Suppressor macrophage treated with lipopolysaccharide for 4 hours (primary cell): Measurements from ENCODE around the gene CD82.

Experiments
- DNase-seq: peaks from one replicate; pipeline ENCODE4 v3.0.0-alpha.2; 2020

CD82 gene

DNA sequence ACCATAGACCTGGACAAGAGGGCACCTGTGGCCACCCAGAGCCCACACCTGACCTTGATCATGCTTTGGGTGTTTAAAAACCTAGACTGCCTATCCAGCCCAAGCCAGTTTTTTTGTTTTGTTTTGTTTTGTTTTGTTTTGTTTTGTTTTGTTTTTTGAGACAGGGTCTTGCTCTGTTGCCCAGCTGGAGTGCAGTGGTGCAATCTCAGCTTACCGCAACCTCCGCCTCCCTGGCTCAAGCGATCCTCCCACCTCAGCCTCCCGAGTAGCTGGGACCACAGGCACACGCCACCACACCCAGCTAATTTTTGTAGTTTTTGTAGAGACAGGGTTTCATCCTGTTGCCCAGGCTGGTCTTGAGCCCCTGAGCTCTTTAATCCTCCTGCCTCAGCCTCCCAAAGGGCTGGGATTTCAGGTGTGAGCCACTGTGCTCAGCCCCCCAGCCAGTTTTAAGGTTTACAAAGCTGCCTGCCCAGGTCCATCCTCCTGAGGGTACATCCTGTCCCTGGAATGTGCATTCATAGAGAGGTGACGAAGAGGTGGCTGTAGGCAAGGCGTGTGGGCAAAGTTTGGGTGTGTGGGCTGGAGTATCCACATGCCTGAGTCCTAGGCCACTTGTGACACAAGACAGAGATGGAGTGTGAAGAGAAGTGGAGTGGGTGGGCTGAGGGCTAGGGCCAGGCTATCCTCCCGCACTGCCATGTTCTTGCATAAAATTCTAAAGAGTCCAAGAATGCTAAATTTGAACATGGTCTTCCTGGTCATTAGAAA, 3.3 kb upstream of the CD82 start:
- DNase-seq: no peak

DNA sequence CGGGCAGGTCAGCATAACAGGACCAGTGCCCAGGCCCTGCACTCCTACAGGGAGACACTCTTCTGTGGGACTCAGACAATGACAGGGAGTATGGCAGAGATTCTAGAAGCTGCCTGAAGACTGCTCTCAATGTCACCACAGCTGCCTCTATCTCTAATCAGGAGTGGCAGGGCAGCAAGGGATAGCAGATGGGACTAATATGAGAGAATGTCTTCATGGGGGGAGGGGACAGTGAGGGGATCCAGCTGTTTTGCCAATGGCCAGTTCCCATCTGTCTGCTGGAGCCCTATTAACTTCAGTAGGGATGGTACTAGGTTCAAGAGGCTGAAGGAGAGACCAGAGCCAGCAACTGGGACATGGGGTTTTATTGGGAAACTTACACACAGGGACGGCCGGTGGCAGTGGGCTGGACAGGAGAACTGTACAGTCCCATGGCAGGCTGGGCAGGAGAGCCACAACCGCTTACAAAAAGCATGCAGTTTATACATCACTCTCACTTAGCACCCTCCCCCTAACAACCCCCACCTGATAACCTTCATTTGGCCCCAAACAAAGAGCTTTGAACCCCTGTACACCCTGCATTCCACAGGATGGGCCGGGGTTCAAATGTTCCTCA, 2.5 kb upstream of the CD82 start:
- DNase-seq: no peak

DNA sequence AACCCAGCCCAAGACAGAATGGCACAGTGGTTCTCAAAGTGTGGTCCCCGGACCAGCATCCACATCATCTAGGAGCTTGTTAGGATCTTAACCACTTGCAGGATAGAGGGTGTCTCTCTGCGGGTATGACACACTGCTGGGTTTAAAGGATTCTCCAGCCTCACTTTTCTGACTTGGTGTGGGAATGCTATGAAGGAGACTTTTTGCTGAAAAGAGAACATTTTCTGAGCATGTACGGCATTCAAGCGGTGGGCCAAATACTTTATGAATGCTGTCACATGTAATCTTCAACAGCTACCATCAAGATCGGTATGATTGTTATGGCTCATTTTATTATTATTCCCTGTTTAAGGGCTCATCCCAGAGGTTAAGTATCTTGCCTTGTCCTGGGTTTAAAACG, 1.8 kb upstream of the CD82 start:
- DNase-seq: no peak

DNA sequence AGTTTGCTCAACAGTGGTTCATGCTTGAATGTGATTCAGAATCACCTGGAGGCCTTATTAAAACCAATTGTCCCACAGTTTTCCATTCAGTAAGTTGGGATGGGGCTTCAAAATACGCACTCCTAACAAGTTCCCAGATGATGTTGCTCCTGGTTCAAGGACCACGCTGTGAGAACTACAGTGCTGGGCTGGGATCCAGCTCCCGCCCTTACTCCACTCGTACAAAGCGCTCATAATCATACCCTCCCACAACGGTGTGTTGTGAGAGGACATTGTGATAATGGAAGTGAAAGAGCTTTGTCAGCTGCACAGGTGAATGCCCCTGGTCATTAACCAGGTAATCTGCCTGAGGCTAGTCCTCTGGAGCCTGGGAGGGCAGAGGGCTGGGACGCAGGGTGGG, 1.3 kb upstream of the CD82 start:
- no peak for DNase-seq

DNA sequence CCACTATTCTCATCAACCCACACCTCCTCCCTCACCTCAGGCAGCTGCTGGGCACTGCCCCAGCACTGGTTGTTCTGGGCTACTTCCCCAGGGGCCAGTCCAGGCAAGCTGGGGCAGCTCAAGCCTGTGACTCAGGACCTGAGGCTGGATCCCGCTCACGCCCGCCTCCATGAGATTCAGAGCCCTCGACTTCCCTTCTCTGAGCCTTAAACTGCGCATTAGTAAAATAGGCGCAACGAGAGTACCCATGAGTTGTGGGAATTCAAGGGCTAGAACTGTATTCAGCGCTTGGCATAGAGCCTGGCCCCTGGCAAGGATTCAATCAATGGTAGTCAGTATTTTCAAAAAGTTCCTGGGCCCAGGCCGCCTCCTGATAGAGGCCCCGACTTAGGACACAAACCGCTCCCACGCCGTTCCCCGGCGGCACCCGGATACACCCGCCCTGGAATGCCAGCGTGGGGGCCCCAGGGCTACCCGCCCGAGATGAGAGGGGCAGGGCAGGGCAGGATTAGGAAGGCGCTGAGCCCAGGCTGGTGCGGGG, 723 bp upstream of the CD82 start:
- DNase-seq: peak; percentile 94

DNA sequence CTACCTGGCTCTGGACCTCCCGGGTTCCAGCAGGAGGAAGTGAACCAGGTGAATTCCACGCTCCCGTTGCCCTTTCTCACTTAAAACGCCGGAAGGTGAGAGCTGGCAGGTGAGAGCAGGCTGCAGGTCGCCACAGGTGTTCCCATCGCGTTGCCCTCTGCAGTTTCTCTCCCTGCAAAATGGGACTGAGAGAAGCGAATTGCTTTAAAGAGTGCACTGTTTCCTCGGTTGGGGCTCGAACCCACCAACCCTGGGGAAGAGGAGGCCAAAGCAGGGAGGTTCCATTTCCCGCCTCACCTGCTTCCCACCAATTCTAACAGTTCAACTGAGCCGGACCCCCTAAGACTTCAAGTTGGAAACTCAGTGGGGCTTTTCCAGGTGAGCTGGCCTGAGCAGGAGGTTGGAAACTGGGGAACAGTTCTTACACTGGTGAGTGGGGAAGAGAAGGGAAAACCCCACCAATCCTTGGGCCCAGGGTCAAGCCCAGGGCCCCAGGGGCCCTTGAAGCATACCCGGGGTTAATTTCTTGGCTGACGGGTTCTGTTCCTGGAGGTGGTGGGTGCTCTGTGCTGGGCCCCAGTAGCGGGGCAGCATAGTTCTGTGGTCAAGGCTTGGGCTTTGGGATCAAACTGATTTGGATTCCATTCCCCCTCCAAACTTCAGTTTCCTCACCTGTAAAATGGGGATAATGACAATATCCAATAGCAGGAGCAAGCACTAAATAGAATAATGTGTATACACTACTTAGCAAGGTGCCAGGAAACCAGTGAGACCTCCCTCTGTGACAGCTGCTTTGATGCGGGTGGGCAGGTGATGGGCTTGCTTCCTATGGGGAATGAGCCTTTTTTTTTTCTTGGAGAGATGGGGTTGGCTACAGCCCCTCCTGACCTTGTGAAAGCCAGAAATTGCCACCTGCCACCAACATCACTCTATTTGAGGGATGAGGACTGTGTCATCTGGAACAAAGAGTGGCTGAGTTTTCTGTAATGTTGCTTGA, 788 bp downstream of the CD82 start:
- no peak for DNase-seq

DNA sequence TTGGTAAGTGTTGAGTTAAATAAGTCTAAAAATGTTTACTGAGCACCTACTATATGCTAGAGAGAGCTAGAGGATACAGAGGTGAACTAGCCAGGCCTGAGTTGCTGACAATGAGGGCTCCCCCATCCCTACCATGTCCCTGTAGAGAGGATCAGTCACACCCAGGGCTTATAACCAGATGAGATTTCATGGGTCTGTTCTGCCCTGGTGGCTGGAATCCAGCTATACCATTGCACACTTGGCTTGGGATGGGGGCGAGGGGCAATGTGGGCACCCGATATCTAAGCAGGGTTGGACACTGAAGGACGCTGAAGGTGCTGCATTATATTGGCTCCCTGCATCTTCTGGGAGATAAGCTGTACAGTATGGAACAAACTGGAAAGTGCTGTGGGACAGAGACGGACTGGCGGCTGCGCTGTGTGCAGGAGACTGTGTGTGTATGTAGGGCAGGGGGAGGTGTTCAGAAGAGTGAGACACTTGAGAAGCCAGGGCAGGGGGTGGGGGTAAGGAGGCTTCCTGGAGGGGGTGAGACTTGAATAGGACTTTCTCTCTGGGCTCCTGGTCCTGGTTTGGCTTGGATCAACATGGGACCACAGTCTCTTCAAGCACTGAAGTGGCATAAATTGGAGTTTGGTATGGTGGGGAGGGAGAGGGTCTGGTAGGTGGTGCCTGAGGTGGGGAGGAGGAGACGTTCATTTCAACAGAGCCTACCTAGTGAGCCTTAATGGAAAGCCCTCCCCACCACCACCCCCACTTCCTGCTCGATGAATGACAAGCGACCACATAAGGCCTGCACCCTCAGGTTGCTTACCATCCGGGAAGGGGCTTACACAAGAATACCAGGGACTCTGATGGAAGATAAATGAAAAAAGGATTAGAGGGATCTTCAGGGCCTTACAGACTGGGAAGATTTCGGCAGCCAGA, 1.8 kb downstream of the CD82 start:
- DNase-seq: no peak

DNA sequence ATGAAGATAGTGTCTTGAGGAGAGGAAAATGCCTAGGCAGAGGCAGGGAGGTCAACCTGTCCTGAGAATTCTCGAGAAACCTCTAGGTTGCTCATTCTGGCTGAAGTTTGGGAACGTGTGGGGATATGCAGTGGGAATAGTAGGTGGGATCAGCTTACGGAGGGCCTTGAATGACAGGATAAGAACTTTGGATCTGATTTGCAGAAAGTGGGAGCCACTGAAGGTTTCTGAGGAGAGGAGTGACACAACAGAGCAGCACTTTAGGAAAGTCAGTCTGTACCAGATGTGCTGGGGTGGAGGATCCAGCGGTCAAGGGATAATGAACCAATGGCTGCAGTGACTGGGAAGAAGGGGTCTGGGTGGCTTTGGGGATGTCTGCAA, 2.4 kb downstream of the CD82 start:
- no peak for DNase-seq

DNA sequence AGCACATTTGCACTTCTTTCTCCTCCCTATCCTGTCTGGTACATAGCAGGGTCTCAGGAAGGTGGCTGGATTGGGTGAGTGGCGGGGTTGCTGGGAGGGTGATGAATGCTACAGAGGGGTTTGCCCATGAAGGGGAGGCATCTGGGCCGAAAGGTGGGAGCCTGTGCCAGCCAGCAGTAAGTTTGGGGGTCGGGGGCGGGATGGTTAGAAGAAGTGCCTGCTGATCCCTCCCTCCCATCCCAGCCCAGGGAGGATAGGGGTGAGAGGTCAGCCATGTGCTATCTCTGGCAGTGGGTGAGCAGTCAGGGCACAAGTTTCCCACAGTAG, 2.8 kb downstream of the CD82 start:
- no peak for DNase-seq

DNA sequence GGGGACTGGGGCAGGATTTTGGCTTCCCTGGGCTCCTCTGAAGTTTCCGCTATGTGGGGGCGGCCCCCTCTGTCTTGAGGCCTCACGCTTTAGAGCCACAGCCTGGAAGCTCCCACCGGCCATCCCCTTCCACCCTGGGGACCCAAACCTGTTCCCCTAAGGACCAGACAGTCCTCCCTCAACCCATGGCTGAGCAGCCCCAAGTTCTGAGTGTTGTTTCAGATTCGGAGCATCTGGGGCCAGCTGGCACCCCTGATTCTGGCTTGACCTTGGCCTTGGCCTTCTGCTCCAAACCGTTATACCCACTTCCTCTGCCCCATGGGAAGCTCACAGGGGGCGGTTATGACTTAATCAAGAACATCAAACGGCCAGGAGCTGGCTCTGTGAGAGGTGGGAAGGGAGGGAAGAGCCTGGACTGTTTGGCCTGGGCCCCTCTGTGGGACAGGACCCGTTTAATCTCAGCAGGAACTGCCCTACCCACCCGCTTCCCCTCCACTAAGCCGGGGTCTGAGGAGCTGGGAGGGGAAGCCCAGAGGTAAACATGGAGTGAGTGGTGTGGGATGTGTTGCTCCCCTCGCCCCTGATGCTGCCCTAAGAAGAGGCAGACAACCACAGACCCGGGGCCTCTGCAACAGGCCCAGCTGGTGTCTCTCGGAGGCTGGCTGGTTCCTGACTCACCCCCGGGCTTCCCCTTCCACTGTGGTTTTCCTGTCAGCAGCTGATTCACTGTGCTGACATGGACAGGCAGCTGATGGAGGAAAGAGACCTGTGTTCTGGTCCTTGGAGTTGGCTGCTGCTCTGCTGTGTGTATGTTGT, 3.4 kb downstream of the CD82 start:
- peak; percentile 95 for DNase-seq

DNA sequence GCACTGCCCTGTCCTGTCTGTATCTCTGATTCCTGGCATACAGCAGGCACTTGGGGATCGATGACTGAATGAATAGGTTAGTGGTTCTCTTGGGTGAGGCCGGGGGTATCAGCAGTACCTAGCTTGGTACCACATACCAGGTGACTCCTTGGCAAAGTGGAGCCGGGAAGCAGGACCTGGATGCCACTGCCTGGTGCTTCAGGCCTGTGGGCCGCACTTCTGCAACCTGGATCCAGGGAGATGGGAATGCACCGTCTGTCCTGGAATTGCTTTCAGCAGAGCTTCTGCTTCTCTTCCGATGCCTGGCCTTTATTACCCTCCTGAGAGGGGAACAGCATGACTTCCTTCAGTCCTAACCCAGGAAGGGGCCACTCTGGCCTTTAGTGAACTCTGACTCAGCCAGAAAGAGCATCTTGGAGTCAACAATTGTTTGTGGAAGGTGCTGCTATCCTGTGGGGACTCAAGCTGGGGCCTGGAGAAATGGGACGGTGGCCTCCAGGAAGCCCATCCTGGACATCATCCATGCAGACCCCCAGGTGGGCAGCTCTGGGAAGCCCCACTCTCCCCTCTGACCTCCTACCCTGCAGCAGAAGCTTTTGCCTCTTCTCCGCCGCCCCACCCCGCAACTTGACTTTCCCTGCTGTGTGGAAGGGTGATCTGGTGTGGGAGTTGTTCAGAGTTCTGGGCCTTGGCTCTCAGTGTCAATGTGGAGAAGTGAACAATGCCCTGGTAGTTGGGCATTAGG, 5.1 kb downstream of the CD82 start:
- peak; percentile 72 for DNase-seq

DNA sequence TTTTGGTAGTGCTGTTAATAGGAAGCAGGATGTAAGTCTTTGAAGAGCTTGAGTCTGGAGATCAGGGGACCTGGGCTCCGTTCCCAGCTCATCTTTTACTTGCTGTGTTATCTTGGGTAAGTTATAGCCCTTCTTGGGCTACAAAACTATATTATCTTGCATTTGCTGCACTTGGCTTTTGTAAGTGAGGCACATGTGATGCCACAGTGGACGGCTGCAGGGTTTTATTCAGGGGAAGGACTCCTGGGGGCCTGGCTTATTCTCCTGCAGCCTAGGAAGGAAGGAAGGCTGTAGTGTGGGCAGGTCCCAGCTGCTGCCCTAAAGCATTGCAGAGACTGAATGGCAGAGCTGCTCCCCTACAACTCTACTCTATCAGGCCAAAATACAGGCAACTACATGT, 6.4 kb downstream of the CD82 start:
- no peak for DNase-seq

DNA sequence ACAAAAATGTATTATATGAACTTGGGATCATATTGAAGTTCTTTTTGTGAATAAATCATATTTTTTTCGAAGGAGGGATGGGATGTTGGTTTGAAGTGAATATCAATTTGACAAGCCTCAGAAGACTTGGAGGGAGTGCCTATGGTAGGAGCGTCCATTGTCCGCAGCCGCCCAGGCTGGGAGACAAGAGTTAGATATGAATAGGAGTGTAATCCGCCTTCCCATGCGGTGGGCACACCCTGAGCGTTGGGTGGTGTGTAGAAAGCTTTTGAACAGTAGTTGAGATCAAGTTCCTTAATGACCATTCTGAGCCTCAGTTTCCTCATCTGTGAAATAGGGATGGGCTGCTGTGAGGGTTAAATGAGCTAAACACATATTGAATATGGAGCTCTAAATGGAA, 7.0 kb downstream of the CD82 start:
- no peak for DNase-seq

DNA sequence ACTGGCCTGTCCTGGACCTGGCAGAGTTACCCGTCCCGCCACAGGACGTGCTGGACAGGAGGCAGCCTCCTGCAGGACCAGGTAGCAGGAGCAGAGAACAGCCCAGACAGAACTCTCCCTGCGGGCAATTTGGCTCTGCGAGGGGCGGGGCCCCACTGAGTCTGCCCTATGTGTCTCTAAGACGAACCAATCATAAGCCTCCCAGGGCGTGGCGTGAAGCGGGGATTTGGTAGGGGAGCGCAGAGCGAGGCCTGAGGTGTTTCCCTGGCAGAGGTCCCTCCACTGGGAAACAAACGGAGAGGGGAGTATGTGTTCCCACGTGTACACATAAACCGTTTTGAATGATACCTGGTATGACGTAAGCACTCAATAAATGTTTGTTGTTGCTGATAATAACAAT, 7.4 kb downstream of the CD82 start:
- DNase-seq: no peak

DNA sequence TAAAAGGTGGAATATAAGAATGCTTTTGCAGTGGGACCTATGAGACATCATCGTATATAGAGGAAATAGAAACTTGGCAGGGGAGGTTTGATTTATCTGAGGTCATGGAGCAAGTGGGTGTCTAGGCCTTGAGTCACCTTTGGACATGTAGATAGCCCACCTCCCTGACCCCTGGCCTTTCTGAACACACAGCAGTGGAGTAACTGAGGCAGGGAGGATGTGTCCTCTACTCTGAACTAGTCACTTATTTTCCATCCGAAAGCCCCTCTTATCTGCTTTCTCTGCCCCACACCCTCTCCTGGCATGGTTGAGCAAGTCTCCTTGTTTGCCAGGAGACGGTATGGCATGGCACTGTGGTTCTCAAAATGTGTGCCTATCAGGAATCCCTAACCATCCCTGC, 7.9 kb downstream of the CD82 start:
- peak; percentile 75 for DNase-seq

DNA sequence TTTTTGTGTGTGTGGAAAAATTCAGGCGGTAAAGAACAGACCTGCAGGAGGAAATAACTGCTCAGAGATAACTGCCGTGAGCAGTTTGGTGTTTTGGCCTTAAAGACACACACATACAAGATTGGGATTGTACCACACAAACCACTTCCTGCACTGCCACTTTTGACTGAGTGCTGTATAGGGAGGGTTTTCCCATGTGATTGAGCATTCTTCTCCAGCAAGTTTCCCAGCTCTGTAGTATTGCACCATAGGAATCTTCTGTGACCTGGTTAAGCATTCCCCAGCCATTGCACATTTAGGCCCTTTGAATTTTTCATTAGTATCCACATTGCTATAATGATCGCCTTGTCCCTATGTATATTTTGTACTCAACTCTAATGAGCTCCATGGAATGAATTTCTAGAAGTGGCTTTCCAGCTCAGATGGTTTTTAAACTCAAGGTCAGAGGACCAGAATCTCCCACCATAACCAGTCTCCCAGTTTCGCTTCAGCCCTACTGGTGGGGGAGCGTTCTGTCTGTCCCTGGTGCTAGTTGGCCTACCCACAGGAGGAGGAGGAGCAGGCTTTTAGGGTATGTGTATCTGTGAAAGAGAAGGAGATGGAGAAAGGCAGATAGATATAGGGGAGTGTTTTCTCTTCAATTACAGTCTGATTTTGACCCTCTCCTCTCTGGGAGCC, 9.3 kb downstream of the CD82 start:
- peak; percentile 90 for DNase-seq

DNA sequence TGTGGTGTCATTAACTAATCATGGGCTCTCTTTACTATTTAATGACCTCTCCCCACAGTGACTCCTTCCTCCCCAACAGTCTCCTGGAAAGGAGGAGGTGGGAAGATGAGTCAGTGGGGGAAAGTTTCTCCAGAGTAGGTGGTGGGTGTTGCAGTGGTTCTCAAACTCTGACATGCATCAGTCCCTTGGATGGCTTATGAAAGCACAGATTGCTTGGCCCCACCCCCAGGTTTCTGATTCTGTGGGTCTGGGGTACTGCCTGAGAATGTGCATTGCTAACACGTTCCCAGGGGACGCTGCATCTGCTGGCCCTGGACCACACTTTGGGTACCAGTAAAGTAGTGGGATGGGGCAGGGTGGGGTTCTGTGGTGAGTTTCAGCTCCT, 9.8 kb downstream of the CD82 start:
- DNase-seq: peak; percentile 88

DNA sequence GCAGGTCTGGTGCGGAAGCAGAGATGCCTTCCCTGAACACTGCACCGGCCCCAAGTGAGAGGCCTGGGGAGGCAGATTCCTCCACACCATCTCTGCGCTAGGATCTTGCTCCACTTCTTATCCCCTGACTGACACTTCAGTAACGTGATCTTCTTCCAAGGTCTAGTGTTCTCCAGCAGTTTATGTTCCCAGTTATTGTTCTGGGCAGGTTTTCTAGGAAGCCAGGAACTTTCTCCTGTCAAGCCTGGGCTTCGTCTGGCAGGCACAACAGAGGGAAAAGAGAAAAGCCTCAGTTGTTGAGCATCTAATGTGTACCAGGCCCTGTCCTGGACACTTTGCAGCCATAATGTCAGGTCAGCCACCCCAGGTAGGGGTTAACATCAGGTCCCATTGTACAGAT, 10.5 kb downstream of the CD82 start:
- no peak for DNase-seq

DNA sequence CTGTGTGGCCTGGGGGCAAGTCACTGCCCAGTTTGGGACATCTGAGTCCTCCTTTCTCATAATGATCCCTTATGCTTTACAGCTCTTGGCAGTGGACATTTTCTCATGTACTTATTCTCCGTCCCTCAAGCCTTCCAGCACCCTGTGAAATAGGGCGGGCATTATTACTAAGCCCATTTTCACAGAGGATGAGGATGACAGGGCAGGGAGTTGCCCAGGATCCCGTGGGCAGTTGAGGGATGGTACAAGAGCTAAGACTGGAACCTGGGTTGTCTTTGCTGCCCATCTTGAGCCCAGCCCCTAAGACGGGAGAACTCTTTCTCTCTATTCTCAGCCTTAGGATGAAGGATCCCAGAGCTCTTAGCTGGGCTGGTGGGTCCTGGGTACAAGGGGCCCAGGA, 11.2 kb downstream of the CD82 start:
- peak; percentile 63 for DNase-seq

DNA sequence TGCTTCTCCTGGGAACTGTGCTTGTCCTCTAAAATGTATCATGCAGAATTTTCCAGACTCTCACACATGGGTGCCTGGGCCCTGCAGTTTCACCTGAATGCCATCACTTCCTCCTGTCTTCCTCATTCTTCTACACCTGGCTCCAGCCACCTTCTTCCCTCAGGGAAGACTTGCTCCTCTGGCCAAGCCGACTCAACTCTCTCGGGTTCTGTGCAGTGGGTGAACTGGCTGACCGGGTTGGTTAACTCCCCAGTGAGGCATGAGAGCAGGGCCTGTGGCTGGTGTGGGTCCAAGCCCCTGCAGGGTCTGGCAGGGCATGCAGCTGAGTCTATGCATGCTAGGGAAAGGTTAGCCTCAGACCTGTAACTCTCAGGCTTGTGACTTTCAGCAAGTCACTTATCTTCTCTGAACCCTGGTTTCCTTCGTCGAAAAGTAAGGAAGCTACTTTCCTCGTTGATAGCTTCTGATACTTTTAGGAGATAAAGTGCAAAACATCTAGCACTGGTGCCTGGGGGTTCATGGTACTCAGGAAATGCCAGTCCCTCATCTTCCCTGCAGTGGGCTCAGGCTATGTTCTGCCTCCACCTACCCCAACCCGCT, 11.9 kb downstream of the CD82 start:
- no peak for DNase-seq
